DMS 273 (cell line): ENCODE measurements around the gene WWOX.

Experiments
- DNase-seq: peaks from one replicate; lab custom pipeline; 2025; ENCODE audit not compliant: unreplicated experiment; lab: John Stamatoyannopoulos, UW

Gene WWOX

DNA sequence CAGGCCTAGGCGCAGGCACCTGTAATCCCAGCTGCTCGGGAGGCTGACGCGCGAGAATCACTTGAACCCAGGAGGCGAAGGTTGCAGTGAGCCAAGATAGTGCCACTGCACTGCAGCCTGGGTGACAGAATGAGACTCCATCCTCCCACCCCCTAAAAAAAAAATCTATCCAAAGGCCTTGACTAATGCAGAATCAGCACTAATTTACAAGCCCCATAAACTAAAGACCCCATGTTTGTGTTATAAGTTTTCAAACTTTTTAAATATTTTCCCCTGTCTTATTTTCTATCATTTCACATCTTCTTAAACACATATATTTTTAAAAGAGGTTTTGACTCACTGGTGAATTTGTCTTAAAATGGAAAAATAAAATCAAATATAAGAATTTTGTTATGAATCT lies 713.1 kb downstream of the WWOX start:
- no peak for DNase-seq

DNA sequence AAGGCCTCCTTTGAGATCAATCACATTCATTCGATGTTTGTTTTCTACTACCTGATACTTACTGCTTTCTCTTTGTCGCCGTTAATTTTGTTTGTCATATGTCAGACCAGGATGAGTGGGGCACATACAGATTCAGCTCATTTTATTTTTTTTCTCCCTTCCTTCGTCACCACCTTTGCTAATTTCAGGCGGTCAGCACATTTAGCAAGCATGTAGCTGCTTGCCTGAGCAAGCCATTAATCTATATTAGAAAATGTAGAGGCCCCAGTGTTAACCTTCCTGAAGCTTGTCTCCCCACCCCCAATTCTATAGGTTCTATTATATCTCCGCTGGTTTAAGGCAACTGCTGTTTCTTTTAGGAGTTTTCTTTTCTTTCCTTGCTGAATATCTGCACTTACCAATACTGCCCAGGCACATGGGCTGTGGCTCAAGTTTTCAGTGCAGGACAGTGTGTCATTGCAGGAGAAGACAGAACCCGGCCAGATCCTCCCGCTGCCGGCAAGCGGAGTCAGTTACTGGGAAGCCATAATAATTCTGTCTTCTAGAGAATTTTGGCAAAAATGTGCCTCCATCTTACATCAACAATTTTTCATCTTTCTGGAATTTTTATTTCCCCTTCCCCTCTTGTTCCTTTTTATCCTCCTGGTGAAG lies 714.3 kb downstream of the WWOX start:
- no peak for DNase-seq

GRCh38 chr16:78815713-78816112 lies 716.3 kb downstream of the WWOX start:
- no peak for DNase-seq

DNA sequence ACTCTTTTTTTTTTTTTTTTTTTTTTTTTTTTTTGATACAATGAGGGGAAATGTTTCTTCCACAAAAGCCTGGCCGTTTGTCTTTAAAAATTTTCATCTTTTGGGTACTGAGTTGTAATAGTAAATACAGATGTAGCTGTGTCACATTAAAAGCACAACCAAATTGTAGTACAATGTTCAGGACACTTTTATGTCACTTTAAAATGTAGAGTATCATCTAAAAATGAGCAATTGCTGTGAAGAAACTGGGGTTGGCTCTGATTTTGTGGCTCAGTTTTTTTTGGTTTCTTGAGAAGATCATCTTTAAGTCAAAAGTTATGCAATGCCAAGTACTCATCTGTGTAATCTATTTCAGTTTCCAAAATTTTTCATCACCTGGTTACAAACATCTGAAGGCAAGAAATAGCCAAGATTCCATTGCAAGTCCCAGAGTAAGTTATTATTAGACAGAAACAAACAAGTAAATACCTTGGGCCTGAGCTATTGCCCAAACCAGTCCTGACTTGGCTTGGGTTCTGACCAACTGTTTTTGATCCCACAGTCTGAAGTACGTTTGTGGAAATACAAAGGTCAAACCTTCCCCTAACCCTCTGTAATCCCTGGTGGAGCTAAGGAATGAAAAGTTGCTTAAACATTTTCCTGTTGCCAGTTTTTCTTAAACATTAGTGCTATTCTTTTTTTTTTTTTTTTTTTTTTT lies 717.2 kb downstream of the WWOX start:
- DNase-seq, result no peak

DNA sequence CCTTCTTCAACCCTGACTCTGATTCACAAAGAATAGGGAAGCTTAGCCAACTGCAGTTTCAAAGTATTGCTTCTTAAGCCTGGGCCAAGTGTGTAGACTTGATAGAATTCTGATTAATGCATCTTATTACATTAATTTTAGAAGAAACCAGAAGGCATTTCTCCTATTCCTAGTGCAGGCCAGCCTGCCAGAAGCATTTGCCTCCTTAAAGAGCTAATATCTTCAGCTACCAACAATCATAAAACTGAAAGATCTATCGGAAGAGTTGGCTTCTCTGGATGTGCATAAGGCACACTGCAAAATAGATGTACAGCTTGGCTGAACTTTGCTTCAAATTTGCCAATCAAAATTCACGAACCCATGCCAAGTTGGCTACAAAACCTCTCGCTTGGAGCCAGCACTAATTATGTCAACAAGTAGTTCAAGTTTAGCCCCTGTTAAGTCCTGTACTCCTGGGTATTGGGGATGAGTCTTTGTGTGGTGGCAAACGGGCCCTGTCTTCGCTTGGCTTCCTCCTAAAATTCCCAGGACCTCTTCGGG lies 717.8 kb downstream of the WWOX start:
- DNase-seq, result peak; percentile 36

- no peak for DNase-seq
Measured at GRCh38 chr16:78821335-78821734, 721.9 kb downstream of the WWOX start.

DNA sequence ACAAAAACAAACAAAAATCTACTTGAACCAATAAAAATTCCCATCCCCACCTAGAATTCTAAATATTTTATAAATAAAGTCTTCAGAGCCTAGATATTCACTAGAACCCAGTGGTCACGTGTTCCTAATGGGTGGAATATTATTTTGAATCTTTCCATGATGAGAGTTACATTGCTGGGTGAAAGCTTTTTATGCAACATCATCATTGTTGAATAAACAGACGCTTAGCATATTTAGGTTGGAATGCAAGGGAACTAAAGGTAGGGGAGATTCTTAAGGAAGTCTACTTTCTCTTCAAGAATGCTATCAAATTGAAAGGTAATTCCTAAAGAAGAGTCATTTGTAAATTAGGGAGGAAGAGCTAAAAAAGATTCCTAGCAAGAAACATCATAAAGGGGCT lies 723.1 kb downstream of the WWOX start:
- no peak for DNase-seq

DNA sequence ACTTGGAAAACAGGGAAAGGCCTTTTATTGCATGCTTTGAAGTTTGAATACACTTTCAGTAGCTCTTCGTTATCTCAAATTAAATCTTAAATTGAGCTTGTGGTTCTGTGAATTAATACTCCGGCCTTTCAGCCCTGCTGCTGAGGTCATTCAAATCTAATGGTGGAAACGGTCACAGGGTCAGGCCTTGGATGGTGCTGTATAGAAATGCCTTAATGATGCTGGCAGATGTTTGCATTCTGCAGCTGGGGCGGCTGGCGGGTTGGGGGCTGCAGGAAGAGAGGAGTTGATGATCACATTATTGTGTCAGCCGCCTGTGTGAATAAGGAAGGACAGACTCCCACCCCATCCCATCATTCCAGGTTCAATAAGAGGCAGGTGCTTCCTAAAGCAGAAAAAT lies 723.6 kb downstream of the WWOX start:
- DNase-seq, result no peak

DNA sequence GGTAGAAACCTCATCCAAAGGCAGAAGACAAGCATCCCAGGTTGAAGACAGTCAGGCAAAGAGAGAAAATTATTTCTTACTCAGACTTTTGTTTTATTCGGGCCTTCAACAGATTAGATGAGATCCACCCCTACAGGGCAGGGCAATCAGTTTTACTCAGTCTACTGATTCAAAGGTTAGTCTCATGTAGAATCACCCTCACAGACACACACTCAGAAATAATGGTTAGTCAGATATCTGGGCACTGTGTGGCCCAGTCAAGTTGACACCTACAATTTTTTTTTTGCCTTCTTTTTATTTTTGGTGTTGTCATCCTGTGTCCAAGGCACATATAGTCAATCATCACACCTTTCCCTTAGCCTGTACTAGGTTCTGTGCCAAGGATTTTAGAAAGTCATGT lies 729.8 kb downstream of the WWOX start:
- DNase-seq, result no peak

GRCh38 chr16:78830599-78830998 lies 731.1 kb downstream of the WWOX start:
- no peak for DNase-seq

GRCh38 chr16:78832100-78832499 lies 732.6 kb downstream of the WWOX start:
- no peak for DNase-seq

DNA sequence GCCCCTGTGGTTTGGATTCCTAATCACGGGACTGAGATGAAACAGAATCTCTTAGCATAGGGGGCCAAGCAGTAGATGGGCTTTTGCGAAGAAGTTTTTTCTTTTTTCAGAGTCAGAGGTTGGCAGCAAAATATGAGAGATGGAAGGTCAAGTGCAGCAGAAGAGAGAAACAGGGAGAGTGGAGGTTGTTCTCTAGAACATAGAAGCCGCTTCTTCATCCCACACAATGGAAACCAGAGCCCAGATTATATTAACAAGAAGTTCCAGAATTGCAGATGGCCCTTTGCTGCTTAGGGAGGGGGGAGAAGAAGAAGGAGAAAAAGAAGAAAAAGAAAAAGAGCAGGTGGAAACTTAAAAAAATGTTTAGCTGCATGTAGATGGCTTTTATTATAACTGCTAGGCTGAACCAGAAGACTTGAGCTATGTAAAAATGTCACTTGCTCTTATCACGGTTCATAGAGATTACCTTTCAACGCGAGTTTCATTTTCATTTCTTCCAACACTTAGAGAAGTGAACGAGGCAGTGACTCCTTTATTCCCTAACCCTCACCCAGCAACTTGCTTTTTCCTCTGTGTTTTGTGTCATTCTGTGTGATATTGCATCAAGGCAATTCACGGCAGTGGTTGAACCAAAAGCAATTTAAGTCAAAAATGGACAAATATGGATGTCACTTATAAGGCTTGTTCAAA lies 737.5 kb downstream of the WWOX start:
- DNase-seq, result no peak

DNA sequence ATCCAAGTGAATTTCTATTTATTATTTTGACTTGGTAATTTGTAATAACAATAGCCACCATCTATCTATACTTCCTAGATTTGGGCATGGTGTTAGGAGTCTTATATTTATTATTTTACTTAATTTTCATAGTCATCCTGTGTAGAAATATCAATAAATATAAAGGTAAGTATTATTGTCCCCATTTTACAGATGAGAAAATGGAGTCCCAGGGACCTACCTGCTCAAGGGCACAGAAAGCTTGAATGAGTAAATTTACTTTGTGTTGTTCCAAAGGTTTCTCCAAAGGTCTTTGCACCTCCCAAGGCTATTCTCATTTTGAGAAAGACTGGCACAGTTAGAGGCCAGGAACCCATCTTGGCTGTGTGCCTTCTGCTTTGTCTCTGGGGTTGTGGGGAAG lies 738.3 kb downstream of the WWOX start:
- no peak for DNase-seq

DNA sequence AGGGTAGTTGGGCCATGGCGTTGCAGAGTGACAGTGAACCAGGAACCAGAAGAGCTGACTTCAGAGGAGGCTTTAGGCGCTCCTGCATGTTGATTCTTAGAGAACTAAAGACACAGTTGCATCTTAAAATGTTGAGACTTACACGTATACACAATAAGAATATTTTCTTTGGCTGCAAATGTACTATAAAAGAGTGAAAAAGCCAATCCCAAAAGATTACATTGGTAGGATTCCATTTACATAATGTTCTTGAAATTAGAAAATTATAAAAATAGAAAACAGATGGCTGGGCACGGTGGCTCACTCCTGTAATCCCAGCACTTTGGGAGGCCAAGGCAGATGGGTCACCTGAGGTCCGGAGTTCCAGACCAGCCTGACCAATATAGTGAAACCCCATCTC lies 738.8 kb downstream of the WWOX start:
- DNase-seq, result no peak

DNA sequence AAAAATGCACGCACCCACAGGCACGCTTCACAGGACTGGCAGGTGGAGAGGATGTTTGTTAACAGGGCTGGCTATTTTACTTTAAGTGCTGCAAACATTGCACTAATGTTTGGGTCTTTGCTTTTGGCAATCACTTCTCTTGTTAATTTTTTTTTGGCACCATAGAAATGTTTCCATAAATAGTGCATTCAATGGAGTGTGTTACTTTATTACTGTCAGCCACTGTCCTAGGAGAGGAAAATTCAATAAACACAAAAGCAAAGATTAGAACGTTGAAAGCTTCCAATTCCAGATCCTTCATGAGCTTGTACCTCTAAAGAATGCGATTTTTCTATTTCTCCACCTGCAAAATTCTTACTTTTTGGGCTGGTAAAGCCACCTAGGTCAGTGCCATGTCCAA lies 743.5 kb downstream of the WWOX start:
- DNase-seq, result no peak

- no peak for DNase-seq
Measured at GRCh38 chr16:78843978-78844377, 744.5 kb downstream of the WWOX start.

DNA sequence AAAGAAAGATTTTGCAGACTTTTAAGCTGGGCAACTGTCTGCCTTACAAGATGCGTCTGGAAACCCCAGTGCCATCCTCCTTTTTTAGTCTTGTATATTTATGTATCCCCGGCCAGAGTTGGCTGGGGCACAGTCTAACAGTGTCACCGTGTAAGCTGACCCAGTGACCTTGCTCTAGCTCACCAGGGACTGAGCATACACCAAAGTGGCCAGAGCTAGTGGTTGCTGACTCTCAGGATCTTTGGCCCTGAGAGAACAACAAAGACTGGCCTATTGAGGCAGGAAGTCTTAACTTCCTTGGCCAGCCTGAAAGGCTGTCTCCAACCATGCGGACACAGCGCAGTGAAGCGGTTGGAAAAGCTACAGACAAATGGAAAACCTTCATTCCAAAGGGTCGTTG lies 745.2 kb downstream of the WWOX start:
- DNase-seq, result no peak

DNA sequence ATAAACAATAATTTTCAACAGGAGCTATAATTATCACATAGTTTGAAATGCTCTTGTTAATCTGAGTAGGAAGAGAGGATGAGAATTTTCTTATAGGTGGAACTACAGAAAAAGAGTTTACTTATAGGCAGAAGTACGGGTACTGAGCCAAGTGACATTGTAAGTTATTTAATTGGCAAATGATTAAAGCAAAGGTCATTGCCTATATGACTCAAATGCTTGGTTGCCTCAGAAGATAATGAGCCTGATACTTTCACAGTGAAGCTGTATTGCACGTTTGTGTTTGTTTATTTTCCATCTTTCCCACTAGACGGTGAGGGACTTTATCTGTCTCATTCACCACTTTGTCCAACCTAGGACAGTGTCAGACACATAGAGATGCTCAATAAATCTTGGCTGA lies 751.8 kb downstream of the WWOX start:
- DNase-seq, result no peak

- DNase-seq, result no peak
Measured at GRCh38 chr16:78852081-78852635, 752.7 kb downstream of the WWOX start.

GRCh38 chr16:78862022-78862421 lies 762.6 kb downstream of the WWOX start:
- DNase-seq, result no peak

GRCh38 chr16:78866521-78866920 lies 767.1 kb downstream of the WWOX start:
- DNase-seq, result no peak

- DNase-seq, result no peak
Measured at GRCh38 chr16:78869492-78869891, 770.0 kb downstream of the WWOX start.
